Measurements from ENCODE around the gene MRC1.

- TF ChIP-seq, protein P1, sequence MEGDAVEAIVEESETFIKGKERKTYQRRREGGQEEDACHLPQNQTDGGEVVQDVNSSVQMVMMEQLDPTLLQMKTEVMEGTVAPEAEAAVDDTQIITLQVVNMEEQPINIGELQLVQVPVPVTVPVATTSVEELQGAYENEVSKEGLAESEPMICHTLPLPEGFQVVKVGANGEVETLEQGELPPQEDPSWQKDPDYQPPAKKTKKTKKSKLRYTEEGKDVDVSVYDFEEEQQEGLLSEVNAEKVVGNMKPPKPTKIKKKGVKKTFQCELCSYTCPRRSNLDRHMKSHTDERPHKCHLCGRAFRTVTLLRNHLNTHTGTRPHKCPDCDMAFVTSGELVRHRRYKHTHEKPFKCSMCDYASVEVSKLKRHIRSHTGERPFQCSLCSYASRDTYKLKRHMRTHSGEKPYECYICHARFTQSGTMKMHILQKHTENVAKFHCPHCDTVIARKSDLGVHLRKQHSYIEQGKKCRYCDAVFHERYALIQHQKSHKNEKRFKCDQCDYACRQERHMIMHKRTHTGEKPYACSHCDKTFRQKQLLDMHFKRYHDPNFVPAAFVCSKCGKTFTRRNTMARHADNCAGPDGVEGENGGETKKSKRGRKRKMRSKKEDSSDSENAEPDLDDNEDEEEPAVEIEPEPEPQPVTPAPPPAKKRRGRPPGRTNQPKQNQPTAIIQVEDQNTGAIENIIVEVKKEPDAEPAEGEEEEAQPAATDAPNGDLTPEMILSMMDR (IDR thresholded peaks at IDR 0.05; ENCODE audit: low read depth, low read length), result no peak
- TF ChIP-seq, protein P2, sequence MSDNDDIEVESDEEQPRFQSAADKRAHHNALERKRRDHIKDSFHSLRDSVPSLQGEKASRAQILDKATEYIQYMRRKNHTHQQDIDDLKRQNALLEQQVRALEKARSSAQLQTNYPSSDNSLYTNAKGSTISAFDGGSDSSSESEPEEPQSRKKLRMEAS (IDR thresholded peaks at IDR 0.05; ENCODE audit: low read depth, low read length), result no peak
- TF ChIP-seq POLR2A (IDR thresholded peaks at IDR 0.05; ENCODE audit: extremely low read depth, insufficient read length), result no peak
Observed at GRCh38 chr10:17795083-17795482, 14.1 kb upstream of the MRC1 start.

All from NB4 (cell line).